Mucosa of rectum (tissue), 2 donors: ENCODE measurements around the gene ZNF30.
"Not testable (repeated sequence)": the region's sequence is repeated elsewhere in the genome, so short reads cannot be mapped to it uniquely, and the experiment has no call there.

Source experiments
- H3K27ac ChIP-seq, 2 donors: one replicate each; pipeline ENCODE4 v1.7.0; 2013; ENCODE audit warnings: inconsistent platforms in 2 of 2, low read depth in 2 of 2, low read length in 2 of 2
- H3K27me3 ChIP-seq, 2 donors: one replicate each; pipeline ENCODE4 v1.7.0; 2013; ENCODE audit warnings: low read length in 2 of 2; ENCODE audit not compliant: control insufficient read depth in 2 of 2, insufficient read depth in 2 of 2
- H3K36me3 ChIP-seq, 2 donors: one replicate each; pipeline ENCODE4 v1.7.0; 2013; ENCODE audit warnings: low read length in 2 of 2; ENCODE audit not compliant: control insufficient read depth in 2 of 2, insufficient read depth in 2 of 2
- H3K4me1 ChIP-seq, 2 donors: one replicate each; pipeline ENCODE4 v1.7.0; 2013; ENCODE audit warnings: low read length in 2 of 2, mild to moderate bottlenecking in 1 of 2; ENCODE audit not compliant: control insufficient read depth in 2 of 2, insufficient read depth in 2 of 2
- H3K4me3 ChIP-seq, 2 donors: one replicate each; pipeline ENCODE4 v1.7.0; 2013; ENCODE audit warnings: low read length in 2 of 2
- H3K9ac ChIP-seq, 2 donors: one replicate each; pipeline ENCODE4 v1.7.0; 2013; ENCODE audit warnings: low read length in 2 of 2, low read depth in 1 of 2, mild to moderate bottlenecking in 1 of 2
- H3K9me3 ChIP-seq, 2 donors: one replicate each; pipeline ENCODE4 v1.7.0; 2013; ENCODE audit warnings: low read length in 2 of 2; ENCODE audit not compliant: control insufficient read depth in 2 of 2
- donor health status: healthy.
- donor health status: Normal muscosa, but diverticular disease.

ZNF30 gene

GRCh38 chr19:34926685-34927375, at the start of gene ZNF30:
TSS of gene ZNF30 (plus strand) at chr19:34926903. CDS start at chr19:34929948, 3,045 bp downstream.
- no peaks in the 10 kb centered on the region for H3K9me3 ChIP-seq
- peaks cover 0 to 9% of the 10 kb centered on the region in 2 donors for H3K36me3 ChIP-seq
- H3K27ac ChIP-seq = peak within 1 kb of the TSS; percentile 55 to 71
- H3K4me1 ChIP-seq = peaks cover 6% of the 10 kb centered on the region in 2 donors
- H3K4me3 ChIP-seq = peak within 1 kb of the TSS; percentile 73 to 91
- no peaks in the 10 kb centered on the region for H3K27me3 ChIP-seq
- H3K9ac ChIP-seq = peak within 1 kb of the TSS; percentile 68 to 78

- Histone ChIP-seq H3K9ac (no peak overlapping the region), H3K27ac (no peak overlapping the region), H3K36me3 (no peaks in the 10 kb centered on the region), H3K4me3 (no peak overlapping the region), H3K9me3 (no peaks in the 10 kb centered on the region), H3K4me1 (no peaks in the 10 kb centered on the region), H3K27me3 (no peaks in the 10 kb centered on the region)
Measured at GRCh38 chr19:34879563-34879962, 47.1 kb upstream of the ZNF30 start.

GRCh38 chr19:34880034-34880433, 46.7 kb upstream of the ZNF30 start:
- H3K9ac ChIP-seq = no peak overlapping the region
- no peaks in the 10 kb centered on the region for H3K4me1 ChIP-seq
- no peak overlapping the region for H3K27ac ChIP-seq
- peaks cover 0 to 2% of the 10 kb centered on the region in 2 donors for H3K9me3 ChIP-seq
- H3K36me3 ChIP-seq = no peaks in the 10 kb centered on the region
- H3K27me3 ChIP-seq = no peaks in the 10 kb centered on the region
- H3K4me3 ChIP-seq = no peak overlapping the region

- peaks cover 3 to 7% of the 10 kb centered on the region in 2 donors for H3K9me3 ChIP-seq
- H3K27me3 ChIP-seq = no peaks in the 10 kb centered on the region
- no peaks in the 10 kb centered on the region for H3K36me3 ChIP-seq
- no peak overlapping the region for H3K9ac ChIP-seq
- H3K4me3 ChIP-seq = no peak overlapping the region
- no peaks in the 10 kb centered on the region for H3K4me1 ChIP-seq
- no peak overlapping the region for H3K27ac ChIP-seq
Measured at GRCh38 chr19:34881982-34882381, 44.7 kb upstream of the ZNF30 start.

GRCh38 chr19:34888091-34888490, 38.6 kb upstream of the ZNF30 start:
- no peaks in the 10 kb centered on the region for H3K36me3 ChIP-seq

GRCh38 chr19:34900245-34900644, 26.5 kb upstream of the ZNF30 start:
- Histone ChIP-seq H3K4me1 (no peaks in the 10 kb centered on the region), H3K9me3 (no peaks in the 10 kb centered on the region), H3K4me3 (no peak overlapping the region), H3K36me3 (no peaks in the 10 kb centered on the region), H3K9ac (no peak overlapping the region), H3K27ac (no peak overlapping the region), H3K27me3 (peaks cover 11 to 12% of the 10 kb centered on the region in 2 donors)

More at GRCh38 chr19:34888091-34888490, 38.6 kb upstream of the ZNF30 start:
- Histone ChIP-seq H3K4me3 (no peak overlapping the region), H3K27ac (no peak overlapping the region), H3K9me3 (peaks cover 3 to 9% of the 10 kb centered on the region in 2 donors), H3K27me3 (no peaks in the 10 kb centered on the region), H3K9ac (no peak overlapping the region), H3K4me1 (no peaks in the 10 kb centered on the region)

- H3K36me3 ChIP-seq = no peaks in the 10 kb centered on the region
- no peak overlapping the region for H3K4me3 ChIP-seq
- H3K9ac ChIP-seq = no peak overlapping the region
- no peaks in the 10 kb centered on the region for H3K9me3 ChIP-seq
- peaks cover 19 to 20% of the 10 kb centered on the region in 2 donors for H3K27me3 ChIP-seq
- H3K27ac ChIP-seq = no peak overlapping the region
- H3K4me1 ChIP-seq = no peaks in the 10 kb centered on the region
Measured at GRCh38 chr19:34904664-34905527, 21.8 kb upstream of the ZNF30 start.

- Histone ChIP-seq H3K4me1 (no peaks in the 10 kb centered on the region), H3K9ac (no peak overlapping the region), H3K27ac (no peak overlapping the region), H3K4me3 (no peak overlapping the region), H3K36me3 (no peaks in the 10 kb centered on the region), H3K9me3 (no peaks in the 10 kb centered on the region), H3K27me3 (peaks cover 2 to 4% of the 10 kb centered on the region in 2 donors)
Measured at GRCh38 chr19:34910770-34911169, 15.9 kb upstream of the ZNF30 start.

GRCh38 chr19:34917144-34917543, 9.6 kb upstream of the ZNF30 start:
- not testable (repeated sequence) for H3K9ac ChIP-seq, H3K27me3 ChIP-seq, H3K27ac ChIP-seq, H3K4me1 ChIP-seq, H3K4me3 ChIP-seq, H3K36me3 ChIP-seq
- H3K9me3 ChIP-seq = peaks cover 3 to 11% of the 10 kb centered on the region in 2 donors

GRCh38 chr19:34918190-34918589, 8.5 kb upstream of the ZNF30 start:
- Histone ChIP-seq H3K27me3 (no peaks in the 10 kb centered on the region), H3K36me3 (no peaks in the 10 kb centered on the region), H3K4me1 (no peaks in the 10 kb centered on the region), H3K9ac (no peak overlapping the region), H3K27ac (no peak overlapping the region), H3K9me3 (peaks cover 3 to 11% of the 10 kb centered on the region in 2 donors), H3K4me3 (no peak overlapping the region)
